Caki2 (cell line): ENCODE results near the gene LTBP3. TPM values are rescaled to one million over a fixed set of nuclear protein-coding genes. Genes with fewer than 3 reads are reported as not detected.
A peak's percentile ranks its signal among the peaks of the same experiment; 100 is the strongest.
"Not testable (repeated sequence)": the region's sequence is repeated elsewhere in the genome, so short reads cannot be mapped to it uniquely, and the experiment has no call there.

ENCODE experiments used
- DNase-seq: peaks from one replicate; pipeline ENCODE4 v3.0.0-alpha.2; 2015; ENCODE audit warnings: low read depth
- in situ Hi-C: cut with HindIII; loops from 2 replicates; pipeline ENCODE4 v1.10.0; 2016; ENCODE audit warnings: low sequenced_read_pairs, low pct_unique_long_range_greater_than_20kb, mixed read lengths
- total RNA-seq: library from RNA; depleted of rRNA; stranded (reverse); fragments of >200 nt; shearing (Covaris generic); gene quantifications from 2 replicates; pipeline ENCODE4 v1.2.3, GENCODE V29; 2014; ENCODE audit warnings: low replicate concordance

The LTBP3 gene
- total RNA-seq, 1 experiment from 2014 or later: 74.6 TPM

DNA sequence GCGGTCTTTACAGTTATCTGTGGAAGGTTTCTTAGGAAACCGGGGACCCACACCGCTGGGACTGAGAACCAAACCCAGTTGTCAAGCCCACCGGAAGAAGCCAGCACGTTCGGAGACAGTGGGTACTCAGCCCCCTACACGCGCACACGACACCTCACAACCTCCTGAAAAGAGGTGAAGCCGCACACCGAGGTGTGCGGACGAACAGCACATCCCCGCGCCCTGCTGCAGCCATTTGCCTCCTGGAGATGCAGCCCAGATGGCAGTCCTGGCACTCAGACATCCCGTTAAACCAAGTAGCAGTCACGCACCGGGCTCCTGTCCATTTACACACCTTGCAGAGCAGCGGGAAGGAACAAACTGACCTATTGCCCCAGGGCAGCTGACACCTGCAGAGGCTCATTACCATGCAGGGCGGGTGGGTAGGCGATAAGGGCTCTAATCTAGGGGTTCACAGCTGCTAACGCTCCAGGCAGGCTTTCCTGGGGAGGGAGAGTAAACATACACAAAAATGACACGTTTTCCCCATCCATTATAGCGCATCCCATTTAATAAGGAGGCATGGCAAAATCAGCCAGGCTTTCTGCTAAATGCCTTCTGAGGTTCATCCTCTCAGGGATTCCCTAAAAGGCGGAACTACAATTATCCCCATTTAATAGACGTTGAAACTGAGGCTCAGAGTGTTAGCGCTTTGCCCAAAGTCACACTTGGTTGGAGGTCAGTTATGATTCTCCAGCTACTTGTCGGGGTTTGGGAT, 16.8 kb upstream of the LTBP3 start:
- in situ Hi-C loops: no loop called here
- DNase-seq: no peak

DNA sequence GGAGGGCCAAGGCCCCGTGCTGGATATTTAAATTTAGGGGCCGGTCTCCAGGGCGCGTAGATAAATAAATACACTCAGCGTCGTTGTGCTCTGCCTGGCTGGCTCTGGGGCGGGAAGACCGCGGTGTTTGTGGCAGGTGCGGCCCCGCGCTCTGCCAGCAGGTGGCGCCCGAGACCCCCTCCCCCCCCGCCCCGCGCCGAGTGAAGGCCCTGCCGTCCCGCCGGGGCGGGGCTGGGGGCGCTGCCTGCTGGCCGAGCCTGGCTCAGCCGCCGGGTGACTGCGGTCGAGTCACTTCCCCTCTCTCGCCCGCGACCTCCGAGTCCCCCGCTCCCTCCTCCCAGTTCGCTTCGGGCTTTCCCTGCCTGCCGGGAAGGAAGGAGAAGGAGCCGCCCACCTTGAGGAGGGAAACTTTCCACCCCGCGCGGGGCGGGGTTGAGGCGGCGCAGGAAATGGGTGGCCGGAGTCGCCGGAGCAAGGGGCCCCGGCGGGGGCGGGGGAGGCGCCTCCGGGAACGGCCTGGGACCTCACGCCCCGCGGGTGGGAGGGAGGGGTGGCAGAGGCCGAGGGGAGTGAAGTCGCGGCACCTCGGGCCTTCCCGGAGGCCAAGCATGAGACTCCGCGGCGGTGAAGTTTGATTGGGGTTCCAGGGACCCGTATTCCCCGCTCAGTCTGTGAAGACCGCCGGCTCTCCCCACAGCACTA, 16.1 kb upstream of the LTBP3 start:
- DNase-seq: peak; percentile 98
- in situ Hi-C loops: no loop called here

DNA sequence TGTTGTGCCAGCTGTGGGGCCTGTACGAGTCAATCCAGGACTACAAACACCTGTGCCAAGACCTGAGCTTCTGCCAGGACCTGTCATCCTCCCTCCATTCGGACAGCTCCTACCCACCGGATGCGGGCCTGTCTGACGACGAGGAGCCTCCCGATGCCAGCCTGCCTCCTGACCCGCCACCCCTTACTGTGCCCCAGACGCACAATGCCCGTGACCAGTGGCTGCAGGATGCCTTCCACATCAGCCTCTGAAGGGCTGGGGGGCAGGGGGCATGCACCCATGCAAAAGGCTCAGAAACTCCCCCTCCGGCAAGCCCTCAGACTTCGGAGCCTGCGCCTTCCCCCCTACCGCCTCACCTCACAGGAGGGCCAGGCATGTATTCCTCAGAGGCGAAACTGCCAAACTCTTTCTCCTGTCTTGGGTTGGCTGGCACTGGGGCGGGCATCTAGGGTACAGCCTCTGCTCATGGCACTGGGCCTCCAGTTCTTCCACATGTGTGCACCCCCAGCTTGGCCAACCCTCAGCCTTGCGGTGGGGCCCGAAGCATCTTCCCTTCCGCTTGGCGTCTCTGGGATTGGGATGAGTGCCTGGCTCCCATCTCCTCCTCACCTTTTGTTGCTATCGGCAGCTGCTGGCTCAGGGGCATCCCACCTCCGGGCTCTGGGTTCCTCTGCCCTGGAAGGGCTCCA, 15.4 kb upstream of the LTBP3 start:
- no peak for DNase-seq
- in situ Hi-C loops: no loop called here

DNA sequence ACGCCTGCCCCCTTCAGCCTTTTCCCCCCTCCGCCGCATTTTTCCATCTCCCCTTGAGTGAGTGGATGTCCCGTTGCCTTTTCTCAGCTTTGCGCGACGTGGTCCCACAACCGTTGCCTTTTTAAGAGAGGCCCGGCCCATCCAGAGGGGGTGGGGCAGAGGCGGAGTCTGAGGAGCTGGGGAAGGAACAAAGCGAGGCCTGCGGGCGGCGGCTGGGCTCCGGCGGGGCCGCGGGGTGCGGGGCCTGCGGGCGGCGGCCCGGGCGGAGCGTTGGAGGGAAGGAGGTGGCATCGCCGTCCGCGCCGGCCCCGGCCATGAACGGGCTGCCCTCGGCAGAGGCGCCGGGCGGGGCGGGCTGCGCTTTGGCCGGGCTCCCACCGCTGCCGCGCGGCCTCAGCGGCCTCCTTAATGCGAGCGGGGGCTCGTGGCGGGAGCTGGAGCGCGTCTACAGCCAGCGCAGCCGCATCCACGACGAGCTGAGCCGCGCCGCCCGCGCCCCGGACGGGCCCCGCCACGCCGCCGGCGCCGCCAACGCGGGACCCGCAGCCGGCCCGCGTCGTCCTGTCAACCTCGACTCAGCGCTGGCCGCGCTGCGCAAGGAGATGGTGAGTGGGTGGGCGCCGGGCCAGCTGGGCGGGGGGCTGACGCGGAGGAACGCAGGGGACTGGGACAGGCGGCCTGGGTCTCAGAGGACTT, 14.3 kb upstream of the LTBP3 start, which contains the start of gene FAM89B:
FAM89B (plus strand) TSS at position 183 of the 696 bp plus-strand sequence; CDS start at position 315, 132 bp downstream.
- peak; percentile 77 for DNase-seq
- in situ Hi-C loops: no loop called here

DNA sequence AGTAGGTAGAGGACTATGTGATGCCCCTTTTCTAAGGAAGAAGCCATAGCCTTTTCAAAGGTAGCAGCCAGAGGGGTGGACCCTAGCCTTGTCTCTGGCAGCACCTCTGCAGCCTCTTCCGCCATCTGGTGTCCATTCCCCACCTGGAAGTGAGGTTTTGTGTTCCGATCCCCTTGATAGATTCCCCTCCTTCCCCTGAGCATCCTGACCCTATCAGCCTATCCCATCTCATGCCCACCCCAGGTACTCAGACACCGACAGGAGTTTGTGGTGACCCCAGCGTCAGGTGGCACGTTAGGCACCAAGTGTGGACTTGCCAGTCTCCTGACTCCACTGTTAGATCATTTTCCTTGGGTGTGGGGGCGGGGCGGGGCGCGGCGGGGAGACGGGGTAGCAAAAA, 13.8 kb upstream of the LTBP3 start:
- DNase-seq: peak; percentile 69
- in situ Hi-C loops: no loop called here

DNA sequence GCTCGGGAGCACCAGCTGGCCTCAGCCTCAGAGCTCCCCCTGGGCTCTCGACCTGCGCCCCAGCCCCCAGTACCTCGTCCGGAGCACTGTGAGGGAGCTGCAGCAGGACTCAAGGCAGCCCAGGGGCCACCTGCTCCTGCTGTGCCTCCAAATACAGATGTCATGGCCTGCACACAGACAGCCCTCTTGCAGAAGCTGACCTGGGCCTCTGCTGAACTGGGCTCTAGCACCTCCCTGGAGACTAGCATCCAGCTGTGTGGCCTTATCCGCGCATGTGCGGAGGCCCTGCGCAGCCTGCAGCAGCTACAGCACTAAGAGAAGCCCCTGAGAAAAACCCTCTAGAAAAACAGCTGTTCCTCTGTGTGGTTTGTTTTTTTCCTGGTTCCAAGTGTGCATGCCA, 13.3 kb upstream of the LTBP3 start:
- no peak for DNase-seq
- in situ Hi-C loops: no loop called here

DNA sequence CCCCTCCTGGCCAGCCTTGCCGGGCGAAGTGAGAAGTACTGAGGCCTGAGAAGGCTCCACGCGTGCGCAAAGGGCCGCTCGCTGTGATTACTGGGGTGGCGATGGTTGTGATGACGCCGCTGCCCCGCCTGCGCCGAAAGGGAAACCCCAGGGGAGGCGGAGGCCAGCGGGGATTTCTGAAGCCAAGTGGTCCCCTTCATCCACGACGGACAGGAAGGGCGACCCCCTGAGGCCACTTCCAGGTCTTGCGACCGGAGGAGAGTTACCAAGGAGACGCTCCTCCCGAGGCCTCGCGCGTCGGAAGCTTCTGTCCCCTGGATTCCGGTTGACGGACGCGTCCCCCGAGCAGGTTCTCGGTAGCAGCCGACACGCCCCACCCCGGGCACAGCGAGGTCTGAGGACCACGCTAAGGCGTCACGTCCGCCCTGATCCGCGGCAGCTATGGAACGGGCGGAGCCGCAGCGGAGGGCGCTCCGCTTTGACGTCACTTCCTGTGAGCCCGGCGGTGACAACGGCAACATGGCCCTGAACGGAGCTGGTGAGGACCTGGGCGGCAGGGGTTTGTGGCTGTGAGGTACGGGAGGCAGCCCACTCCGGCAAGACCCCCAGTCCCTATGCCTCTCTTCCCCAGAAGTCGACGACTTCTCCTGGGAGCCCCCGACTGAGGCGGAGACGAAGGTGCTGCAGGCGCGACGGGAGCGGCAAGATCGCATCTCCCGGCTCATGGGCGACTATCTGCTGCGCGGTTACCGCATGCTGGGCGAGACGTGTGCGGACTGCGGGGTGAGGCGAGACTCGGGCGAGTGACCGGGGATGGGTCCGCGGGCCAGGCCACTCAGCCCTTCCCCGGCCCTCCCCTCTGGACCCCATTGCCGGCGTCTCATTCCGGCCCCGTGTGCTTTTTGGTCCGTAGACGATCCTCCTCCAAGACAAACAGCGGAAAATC, 12.1 kb upstream of the LTBP3 start, which contains the start of gene ZNRD2:
ZNRD2 (plus strand) TSS at position 505 of the 946 bp plus-strand sequence; CDS start at position 520, 15 bp downstream.
- in situ Hi-C loops: no loop called here
- DNase-seq: peak; percentile 99

DNA sequence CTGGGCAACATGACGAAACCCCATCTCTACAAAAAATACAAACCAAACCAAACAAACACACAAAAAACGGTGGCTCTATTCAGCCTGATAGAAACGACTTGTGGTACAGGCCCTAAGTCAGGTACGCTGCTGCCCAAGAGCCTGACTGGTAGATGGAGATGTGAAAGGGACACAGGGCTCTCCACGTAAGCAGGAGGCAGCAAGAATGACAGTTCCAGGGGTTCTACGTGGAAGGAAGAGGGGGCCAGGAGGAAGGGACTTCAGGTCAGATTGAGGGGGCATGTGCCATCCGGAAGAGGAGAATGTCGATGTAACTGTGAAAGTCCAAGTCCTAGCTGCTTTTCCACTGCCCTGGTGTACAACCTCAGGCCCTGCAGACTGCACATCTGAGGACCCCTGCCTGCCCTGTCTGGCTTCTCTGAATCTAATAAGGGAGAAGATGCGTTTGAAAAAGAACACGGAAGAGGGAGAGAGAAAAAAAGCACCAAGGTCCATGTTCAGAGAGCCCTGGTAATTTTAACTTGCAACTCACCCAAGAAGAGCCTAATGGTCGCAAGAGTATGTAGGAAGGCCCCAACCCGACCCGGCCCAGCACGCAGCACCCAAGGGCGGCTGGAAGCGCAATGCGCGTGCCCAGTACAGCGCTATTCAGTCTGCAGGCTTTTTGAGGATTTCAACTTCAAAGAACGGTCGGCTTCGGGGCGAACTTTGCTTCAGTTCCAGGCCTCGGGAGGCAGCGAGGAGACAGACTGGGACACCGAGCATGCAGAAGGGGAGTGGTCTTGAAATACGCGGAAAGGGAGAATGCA, 11.2 kb upstream of the LTBP3 start:
- no peak for DNase-seq
- in situ Hi-C loops: no loop called here

DNA sequence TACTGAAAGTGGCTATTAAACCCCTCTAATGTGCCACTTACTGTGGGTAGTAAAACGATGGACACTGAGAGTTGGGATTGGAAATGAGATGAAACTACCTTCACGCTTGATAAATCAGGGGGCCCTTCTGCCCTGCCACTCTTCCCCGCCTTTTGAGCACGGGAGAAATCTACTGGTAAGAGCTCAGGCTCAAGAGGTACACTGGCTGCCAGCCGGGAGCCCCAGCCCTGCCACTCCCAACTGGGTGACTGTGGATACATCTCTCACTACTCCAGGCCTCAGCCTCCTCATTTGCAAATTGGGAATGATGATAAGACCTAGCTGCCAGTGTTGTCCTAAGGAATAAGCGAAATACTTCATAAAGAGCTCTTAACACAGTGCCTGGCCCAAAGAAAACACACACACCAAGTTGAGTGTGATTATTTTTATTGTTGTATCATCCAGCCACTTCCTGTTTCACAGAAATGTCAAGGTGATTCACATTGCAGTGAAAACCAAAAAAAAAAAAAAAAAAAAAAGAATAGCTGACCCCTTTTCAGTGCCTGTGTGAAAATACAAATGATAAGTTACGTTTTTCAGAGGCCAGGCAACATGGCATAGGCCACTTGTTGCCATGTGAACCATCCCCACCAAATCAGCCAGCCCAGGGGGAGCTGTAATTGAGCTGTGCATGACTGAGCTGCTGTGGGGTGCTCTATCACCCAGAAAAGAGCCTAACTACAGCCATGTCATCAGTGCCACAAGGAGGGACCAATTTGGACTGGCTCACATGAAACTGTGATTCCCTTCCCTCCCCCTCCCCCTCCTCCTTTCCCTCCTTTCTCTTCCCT, 7.7 kb upstream of the LTBP3 start:
- in situ Hi-C loops: no loop called here
- DNase-seq: peak; percentile 41

DNA sequence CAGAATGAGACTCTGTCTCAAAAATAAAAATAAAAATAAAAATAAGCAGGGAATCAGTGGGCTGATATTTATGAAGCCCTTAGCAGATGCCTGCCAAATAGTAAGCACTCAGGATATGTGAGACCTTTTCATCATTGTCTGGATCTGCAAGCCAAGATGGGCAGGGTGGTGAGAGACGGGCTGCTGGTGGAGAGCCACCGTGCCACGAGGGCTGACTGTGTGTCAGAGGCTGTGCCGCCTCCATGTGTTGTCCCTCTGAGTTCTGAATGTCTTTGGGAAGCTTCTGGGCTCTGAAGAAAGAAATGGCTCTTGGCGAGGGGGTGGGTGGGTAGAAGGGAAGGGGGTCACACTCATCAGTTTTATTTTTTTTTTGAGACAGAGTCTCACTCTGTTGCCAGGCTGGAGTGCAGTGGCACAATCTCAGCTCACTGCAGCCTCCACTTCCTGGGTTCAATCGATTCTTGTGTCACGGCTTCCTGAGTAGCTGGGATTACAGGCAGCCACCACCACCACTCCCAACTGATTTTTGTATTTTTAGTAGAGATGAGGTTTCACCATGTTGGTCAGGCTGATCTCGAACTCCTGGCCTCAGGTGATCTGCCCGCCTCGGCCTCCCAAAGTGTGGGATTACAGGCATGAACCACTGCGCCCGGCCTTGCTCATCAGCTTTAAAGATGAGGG, 6.9 kb upstream of the LTBP3 start:
- DNase-seq, in situ Hi-C loops: not testable (repeated sequence)

DNA sequence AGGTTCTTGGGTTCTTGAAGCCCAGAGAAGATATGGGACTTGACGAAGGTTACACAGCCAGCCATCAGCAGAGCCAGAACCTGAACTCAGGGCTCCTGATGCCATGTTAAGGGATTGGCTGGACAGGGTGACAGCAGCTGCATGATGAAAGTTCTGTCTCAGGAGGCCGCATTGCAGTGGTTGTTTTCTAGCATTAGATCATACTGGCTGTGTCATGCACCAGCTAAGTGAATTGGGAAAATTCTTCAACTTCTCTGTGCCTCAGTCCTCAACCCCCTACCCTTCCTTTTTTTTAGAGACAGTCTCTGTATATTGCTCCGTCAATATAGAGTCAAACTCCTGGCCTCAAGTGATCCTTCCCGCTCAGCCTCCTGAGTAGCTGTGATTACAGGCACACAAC, 5.4 kb upstream of the LTBP3 start:
- in situ Hi-C loops: no loop called here
- no peak for DNase-seq

DNA sequence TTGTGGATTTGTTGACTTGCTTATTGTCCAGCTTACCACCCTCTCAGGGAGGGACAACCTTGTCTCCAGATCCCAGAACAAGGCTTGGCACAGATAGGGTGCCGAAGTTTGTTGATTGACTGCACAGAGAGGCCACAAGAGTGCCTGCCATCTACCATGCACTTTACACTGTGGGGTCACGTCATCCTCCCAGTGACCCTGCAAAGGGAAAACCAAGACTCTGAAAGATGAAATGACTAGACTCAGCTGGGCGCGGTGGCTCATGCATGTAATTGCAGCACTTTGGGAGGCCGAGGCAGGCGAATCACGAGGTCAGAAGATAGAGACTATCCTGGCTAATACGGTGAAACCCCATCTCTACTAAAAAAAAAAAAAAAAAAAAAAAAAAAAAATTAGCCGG, 4.6 kb upstream of the LTBP3 start:
- in situ Hi-C loops: no loop called here
- DNase-seq: peak; percentile 63

DNA sequence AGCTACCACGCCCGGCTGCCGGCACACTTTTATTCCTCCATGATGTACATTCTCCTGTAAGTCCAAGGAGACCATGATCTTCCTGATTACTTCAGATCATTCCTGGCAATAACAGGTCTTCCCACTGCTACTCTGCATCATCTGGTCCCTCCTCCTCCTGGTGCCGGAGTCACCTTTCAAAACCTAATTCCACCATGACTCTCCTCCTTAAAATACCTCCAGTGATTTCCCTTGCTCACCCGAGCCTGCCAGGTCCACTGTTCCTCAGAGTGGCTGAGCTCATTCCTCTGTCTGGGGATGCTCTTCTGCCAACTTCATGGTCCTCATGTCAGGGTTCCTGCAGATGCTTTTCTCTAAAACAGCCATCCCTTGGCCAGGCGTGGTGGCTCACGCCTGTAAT, 3.9 kb upstream of the LTBP3 start:
- DNase-seq: no peak
- in situ Hi-C loops: no loop called here

DNA sequence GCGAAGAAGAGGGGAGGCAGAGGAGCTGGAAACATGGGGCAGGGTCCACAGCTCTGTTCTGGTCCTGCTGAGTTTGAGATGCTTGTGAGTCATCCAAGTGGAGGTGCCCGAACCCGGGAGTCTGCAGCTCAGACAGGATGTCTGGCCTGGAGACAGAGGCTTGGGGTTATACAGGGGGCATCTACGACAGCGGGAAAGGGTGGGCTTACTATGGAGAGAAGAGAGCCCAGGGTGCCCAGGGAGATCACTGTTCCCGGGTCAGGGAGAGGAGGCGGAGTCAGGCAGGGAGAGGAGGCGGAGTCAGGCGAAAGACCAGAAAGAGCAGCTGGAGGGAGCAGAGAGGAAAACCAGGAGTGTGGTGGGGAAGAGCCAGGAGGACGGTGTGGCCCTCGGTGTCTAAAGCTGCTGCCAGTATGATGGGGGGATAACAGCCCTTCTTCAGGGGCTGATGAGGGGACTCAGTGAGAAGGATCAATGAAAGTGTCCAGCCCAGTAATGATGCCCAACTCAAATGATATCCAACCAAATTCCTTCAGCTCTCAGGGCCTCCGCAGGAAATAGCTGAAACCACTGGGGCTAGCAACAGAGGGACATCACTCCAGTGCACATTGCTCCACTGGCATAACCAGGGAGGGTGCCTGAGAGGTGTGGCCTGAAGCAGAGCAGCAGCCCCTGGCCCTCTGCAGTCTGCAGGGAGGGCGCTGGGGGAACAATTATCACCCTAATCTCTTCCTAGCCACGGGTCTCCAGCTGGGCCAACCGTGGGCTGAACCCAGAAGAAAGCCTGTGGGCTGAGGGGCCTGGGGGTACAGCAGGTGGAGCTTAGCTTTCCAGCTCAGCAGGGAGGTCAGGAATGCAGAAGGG, 2.6 kb upstream of the LTBP3 start:
- in situ Hi-C loops: no loop called here
- DNase-seq: peak; percentile 84
